Endothelial cell of umbilical vein (primary cell): ENCODE data around the gene KCND2. TPM values are rescaled to one million over a fixed set of nuclear protein-coding genes. Genes with fewer than 3 reads are reported as not detected.

ENCODE experiments used
- BruUV-seq: library from RNA; stranded (reverse); fragments of 400-500 nt; replicated peaks from 2 replicates; lab custom pipeline; 2021; lab: Mats Ljungman, UMichigan
- CTCF ChIA-PET: fragments of 300-600, 350-600 bp; sonication (Branson Sonifier 250); formaldehyde crosslinking; loops from one replicate; lab custom pipeline; 2021; ENCODE audit warnings: antibody characterized with exemption, inconsistent platforms; lab: Charles Lee
- POLR2A ChIA-PET: fragments of 300-600, 350-600 bp; sonication (Branson Sonifier 250); formaldehyde crosslinking; loops from one replicate; lab custom pipeline; 2021; ENCODE audit warnings: antibody characterized with exemption, inconsistent platforms; lab: Charles Lee
- DNase-seq: peaks from one replicate; pipeline ENCODE4 v3.0.0-alpha.2; 2011; ENCODE audit warnings: low read depth, low spot score
- FAIRE-seq: peaks from 2 replicates; lab custom pipeline; 2011; peaks lifted over from hg19 to GRCh38; lab: Jason Lieb, UNC
- H2AFZ ChIP-seq: 2 replicates; pipeline ENCODE4 v1.6.0; 2012; ENCODE audit warnings: low read depth, low read length, control low read depth, inconsistent platforms
- H3K27ac ChIP-seq: 2 replicates; pipeline ENCODE4 v1.5.1; 2011; ENCODE audit warnings: low read depth, mild to moderate bottlenecking, control low read depth, low read length, moderate library complexity; ENCODE audit not compliant: insufficient read depth
- H3K27me3 ChIP-seq, 2 experiments: 2 replicates each; pipeline versions ENCODE4 v1.6.0 to v1.6.1; 2011; ENCODE audit warnings: low read length in 2 of 2, mixed read lengths in 1 of 2; ENCODE audit not compliant: control insufficient read depth in 2 of 2, insufficient read depth in 2 of 2
- H3K36me3 ChIP-seq, 2 experiments: 2 replicates in 1 of 2; 3 replicates in 1 of 2; pipeline ENCODE4 v1.5.1; 2011; ENCODE audit warnings: low read length in 2 of 2, mild to moderate bottlenecking in 1 of 2, moderate library complexity in 1 of 2; ENCODE audit not compliant: control insufficient read depth in 2 of 2, insufficient read depth in 2 of 2; ENCODE audit errors: extremely low read depth in 1 of 2
- H3K4me1 ChIP-seq: 3 replicates; pipeline ENCODE4 v1.5.1; 2011; ENCODE audit warnings: mild to moderate bottlenecking, low read length; ENCODE audit not compliant: control insufficient read depth, insufficient read depth; ENCODE audit errors: extremely low read depth
- H3K4me2 ChIP-seq: 2 replicates; pipeline ENCODE4 v1.6.1; 2011; ENCODE audit warnings: low read length, control low read depth, mixed read lengths; ENCODE audit not compliant: insufficient read depth
- H3K4me3 ChIP-seq, 3 experiments: fragments of 200-600 bp in 1 of 3; sonication (generic), shearing (Covaris generic) in 1 of 3; replicated peaks in 1 of 3; 2 replicates each; pipeline ENCODE4 v1.5.1; 2011 to 2016; ENCODE audit warnings: control low read depth in 3 of 3, low read length in 3 of 3, mild to moderate bottlenecking in 2 of 3, inconsistent platforms in 1 of 3, low read depth in 1 of 3, moderate library complexity in 1 of 3; ENCODE audit not compliant: insufficient read depth in 1 of 3
- H3K79me2 ChIP-seq: 2 replicates; pipeline ENCODE4 v1.6.0; 2012; ENCODE audit warnings: low read length, inconsistent platforms; ENCODE audit not compliant: control insufficient read depth, insufficient read depth
- H3K9ac ChIP-seq: replicated peaks from 2 replicates; pipeline ENCODE3; 2011; ENCODE audit warnings: low read length, control low read depth; ENCODE audit not compliant: insufficient read depth; ENCODE audit errors: extremely low read depth
- H3K9me1 ChIP-seq: replicated peaks from 3 replicates; pipeline ENCODE4 v1.6.0; 2011; ENCODE audit warnings: mild to moderate bottlenecking, low read length; ENCODE audit not compliant: control insufficient read depth, insufficient read depth; ENCODE audit errors: extremely low read depth
- H3K9me3 ChIP-seq: replicated peaks from 2 replicates; pipeline ENCODE4 v1.5.1; 2012; ENCODE audit warnings: low read length, inconsistent platforms; ENCODE audit not compliant: control insufficient read depth, insufficient read depth
- H4K20me1 ChIP-seq: replicated peaks from 2 replicates; pipeline ENCODE3; 2011; ENCODE audit warnings: mild to moderate bottlenecking, low read length; ENCODE audit not compliant: control insufficient read depth, insufficient read depth; ENCODE audit errors: extremely low read depth
- FOS ChIP-seq: IDR thresholded peaks from 2 replicates; pipeline ENCODE4 v1.6.1; 2011; ENCODE audit warnings: mild to moderate bottlenecking, low read length, moderate library complexity, borderline replicate concordance; ENCODE audit not compliant: insufficient read depth
- JUN ChIP-seq: IDR thresholded peaks from 2 replicates; pipeline ENCODE4 v1.6.1; 2011; ENCODE audit warnings: borderline replicate concordance, low read depth; ENCODE audit not compliant: insufficient read length, insufficient read depth
- POLR2A ChIP-seq: IDR thresholded peaks from 2 replicates; pipeline ENCODE4 v1.6.1; 2012; ENCODE audit warnings: low read depth, mild to moderate bottlenecking, control low read depth, low read length
- dilution Hi-C: fragments of 300-500 bp; cut with MboI; formaldehyde crosslinking; loops from one replicate; pipeline ENCODE4 v1.15.0; 2019; ENCODE audit warnings: low sequenced_read_pairs; ENCODE audit not compliant: extremely low pct_ligation_motif_present
- intact Hi-C: fragments of 100-400 bp; cut with micrococcal nuclease; formaldehyde crosslinking; loops from one replicate; pipeline ENCODE4 v1.10.0; 2022
- polyA plus RNA-seq, 4 experiments: library from polyadenylated mRNA; depleted of rRNA in 3 of 4; stranded (reverse) in 3 of 4; unstranded in 1 of 4; fragments of >200 nt; gene quantifications; 2 replicates each; pipeline versions ENCODE4 v1.2.1 to v1.2.3, GENCODE V29; 2011 to 2012; ENCODE audit warnings: missing spikeins in 1 of 4
- total RNA-seq: library from RNA; stranded (reverse); gene quantifications from 2 replicates; pipeline ENCODE4 v1.2.3, GENCODE V29; 2021

The KCND2 gene
- total and polyA plus RNA-seq, 2 donors (not counting 3 experiments of a cell fraction or from before 2014, with no cell fraction given) = not detected

DNA sequence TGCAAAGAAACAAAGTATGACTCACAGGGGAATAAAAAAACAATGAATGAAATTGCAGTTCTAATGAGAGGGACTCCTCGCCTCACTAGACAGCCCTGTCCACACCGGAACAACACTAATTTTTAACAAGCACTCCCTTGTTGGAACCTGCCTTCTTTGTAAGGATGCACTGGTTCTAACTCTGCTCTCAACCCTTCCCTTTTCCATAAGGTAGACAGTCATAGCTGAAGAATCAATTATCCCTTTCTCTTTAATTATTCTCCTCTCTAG is 519.8 kb downstream of the KCND2 start:
- no peak overlapping the region for H2AFZ ChIP-seq
- no peak overlapping the region for H3K27ac ChIP-seq
- no peaks in the 10 kb centered on the region for H3K27me3 ChIP-seq
- TF ChIP-seq FOS (peak; percentile 19), JUN (no peak)
- no peaks in the 10 kb centered on the region for H3K79me2 ChIP-seq
- FAIRE-seq (no peak), DNase-seq (no peak)
- BruUV-seq = no TSS peak
- H3K4me1 ChIP-seq = peaks cover 8% of the 10 kb centered on the region
- H4K20me1 ChIP-seq = no peaks in the 10 kb centered on the region
- ChIA-PET CTCF (interaction anchor here (0.7 to 3.1 kb wide), 38 partner anchors 9 to 603 kb away, joined by 3 to 82 read pairs (median 6); partner anchors contain the start of genes CPED1, FAM3C, ING3 and TSPAN12), POLR2A (no interaction called here)
- H3K4me2 ChIP-seq = no peak overlapping the region
- no peak overlapping the region for H3K9ac ChIP-seq
- H3K36me3 ChIP-seq = no peaks in the 10 kb centered on the region
- dilution Hi-C loops (no loop called here), intact Hi-C loops (loop anchor here (1.0 kb wide), 5 partner anchors 65 to 316 kb away; no protein-coding TSS in a partner anchor)
- H3K9me3 ChIP-seq = no peaks in the 10 kb centered on the region
- no peaks in the 10 kb centered on the region for H3K9me1 ChIP-seq
- H3K4me3 ChIP-seq = no peak overlapping the region

DNA sequence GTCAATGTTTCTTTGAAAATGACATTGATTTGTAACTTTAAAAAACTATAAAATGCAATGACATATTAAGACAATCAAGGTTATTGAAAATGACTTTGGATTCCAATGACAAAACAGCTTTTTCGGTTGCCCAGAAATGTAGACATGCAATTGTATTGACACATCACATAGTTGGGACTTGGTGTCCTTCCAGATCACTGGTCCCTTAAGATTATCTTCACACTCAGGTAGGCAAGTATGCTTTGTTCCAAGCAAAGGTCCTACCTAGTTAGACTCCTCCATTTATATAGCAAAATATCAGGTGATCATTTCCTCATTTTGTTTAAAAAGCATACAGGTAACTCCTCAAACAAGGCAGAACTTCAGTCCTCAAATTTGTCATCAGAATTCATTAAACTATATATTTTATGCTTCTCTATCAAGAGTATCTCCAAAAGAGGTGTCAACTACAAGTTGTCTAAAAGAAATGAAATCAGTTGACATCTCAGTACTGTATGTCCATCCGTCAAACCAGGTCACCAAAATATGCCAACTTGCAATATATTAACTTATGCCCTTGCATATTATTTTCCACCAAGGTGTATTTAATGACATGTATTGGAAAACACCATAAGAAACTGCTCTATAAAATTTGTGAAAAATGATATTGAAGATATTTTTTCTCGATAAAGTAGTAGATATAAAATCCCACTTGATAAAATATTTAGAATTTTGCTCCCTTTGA is 520.4 kb downstream of the KCND2 start:
- POLR2A ChIA-PET = no interaction called here
- Histone ChIP-seq H3K9me1 (no peaks in the 10 kb centered on the region), H3K27ac (no peak overlapping the region), H4K20me1 (no peaks in the 10 kb centered on the region), H3K4me2 (no peak overlapping the region), H3K36me3 (no peaks in the 10 kb centered on the region), H3K79me2 (no peaks in the 10 kb centered on the region), H2AFZ (no peak overlapping the region), H3K4me3 (no peak overlapping the region), H3K9ac (no peak overlapping the region), H3K9me3 (no peaks in the 10 kb centered on the region), H3K4me1 (peaks cover 8% of the 10 kb centered on the region), H3K27me3 (no peaks in the 10 kb centered on the region)
- no peak for TF ChIP-seq JUN
- no peak for TF ChIP-seq FOS
- TF ChIP-seq POLR2A = no peak
- intact Hi-C loops (no loop called here), dilution Hi-C loops (no loop called here)
- CTCF ChIA-PET = interaction anchor here (1.0 to 3.1 kb wide), 18 partner anchors 9 to 603 kb away, joined by 3 to 82 read pairs (median 10); partner anchors contain the start of genes CPED1, FAM3C and ING3
- DNase-seq (no peak), FAIRE-seq (no peak)
- BruUV-seq = no TSS peak
